Measurements from ENCODE around the gene ERRFI1.

DNA sequence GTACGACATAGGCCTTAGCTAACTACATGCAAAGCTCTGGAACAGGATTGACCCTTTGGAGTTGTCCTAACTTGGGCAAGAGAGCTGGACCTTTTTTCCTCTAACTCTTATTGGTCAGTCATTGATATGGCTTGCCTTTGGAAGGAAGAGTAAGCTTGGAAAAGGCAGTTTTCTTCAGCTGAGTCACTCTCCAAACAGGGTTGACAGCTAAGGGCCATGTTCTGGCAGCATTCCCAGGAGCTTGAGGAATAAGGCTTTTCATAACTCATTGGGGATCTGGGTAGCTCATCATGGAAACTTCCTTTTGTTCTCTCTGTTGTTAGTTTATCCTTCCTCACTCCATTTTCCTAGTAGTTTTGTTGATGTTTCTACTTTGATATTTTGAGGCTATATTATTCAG is 14.5 kb upstream of the ERRFI1 start:
- TF ChIP-seq, protein P1, sequence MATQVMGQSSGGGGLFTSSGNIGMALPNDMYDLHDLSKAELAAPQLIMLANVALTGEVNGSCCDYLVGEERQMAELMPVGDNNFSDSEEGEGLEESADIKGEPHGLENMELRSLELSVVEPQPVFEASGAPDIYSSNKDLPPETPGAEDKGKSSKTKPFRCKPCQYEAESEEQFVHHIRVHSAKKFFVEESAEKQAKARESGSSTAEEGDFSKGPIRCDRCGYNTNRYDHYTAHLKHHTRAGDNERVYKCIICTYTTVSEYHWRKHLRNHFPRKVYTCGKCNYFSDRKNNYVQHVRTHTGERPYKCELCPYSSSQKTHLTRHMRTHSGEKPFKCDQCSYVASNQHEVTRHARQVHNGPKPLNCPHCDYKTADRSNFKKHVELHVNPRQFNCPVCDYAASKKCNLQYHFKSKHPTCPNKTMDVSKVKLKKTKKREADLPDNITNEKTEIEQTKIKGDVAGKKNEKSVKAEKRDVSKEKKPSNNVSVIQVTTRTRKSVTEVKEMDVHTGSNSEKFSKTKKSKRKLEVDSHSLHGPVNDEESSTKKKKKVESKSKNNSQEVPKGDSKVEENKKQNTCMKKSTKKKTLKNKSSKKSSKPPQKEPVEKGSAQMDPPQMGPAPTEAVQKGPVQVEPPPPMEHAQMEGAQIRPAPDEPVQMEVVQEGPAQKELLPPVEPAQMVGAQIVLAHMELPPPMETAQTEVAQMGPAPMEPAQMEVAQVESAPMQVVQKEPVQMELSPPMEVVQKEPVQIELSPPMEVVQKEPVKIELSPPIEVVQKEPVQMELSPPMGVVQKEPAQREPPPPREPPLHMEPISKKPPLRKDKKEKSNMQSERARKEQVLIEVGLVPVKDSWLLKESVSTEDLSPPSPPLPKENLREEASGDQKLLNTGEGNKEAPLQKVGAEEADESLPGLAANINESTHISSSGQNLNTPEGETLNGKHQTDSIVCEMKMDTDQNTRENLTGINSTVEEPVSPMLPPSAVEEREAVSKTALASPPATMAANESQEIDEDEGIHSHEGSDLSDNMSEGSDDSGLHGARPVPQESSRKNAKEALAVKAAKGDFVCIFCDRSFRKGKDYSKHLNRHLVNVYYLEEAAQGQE (IDR thresholded peaks at IDR 0.05; ENCODE audit: low read depth): no peak
- TF ChIP-seq, protein P2, sequence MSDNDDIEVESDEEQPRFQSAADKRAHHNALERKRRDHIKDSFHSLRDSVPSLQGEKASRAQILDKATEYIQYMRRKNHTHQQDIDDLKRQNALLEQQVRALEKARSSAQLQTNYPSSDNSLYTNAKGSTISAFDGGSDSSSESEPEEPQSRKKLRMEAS (IDR thresholded peaks at IDR 0.05): no peak
- TF ChIP-seq YY1 (IDR thresholded peaks at IDR 0.05; ENCODE audit: low read depth) (0 out of 2 replicates have a peak, but pooled peaks have one; percentile 24), RAD21 (IDR thresholded peaks at IDR 0.05; ENCODE audit: low read depth) (no peak), FOXM1 (IDR thresholded peaks at IDR 0.05; ENCODE audit: borderline replicate concordance, low read depth) (no peak), CREB1 (IDR thresholded peaks at IDR 0.05; ENCODE audit: low read depth) (no peak)

All from Ishikawa (cell line).